ENCODE measurements around the gene TSPYL6.

TSPYL6 gene

DNA sequence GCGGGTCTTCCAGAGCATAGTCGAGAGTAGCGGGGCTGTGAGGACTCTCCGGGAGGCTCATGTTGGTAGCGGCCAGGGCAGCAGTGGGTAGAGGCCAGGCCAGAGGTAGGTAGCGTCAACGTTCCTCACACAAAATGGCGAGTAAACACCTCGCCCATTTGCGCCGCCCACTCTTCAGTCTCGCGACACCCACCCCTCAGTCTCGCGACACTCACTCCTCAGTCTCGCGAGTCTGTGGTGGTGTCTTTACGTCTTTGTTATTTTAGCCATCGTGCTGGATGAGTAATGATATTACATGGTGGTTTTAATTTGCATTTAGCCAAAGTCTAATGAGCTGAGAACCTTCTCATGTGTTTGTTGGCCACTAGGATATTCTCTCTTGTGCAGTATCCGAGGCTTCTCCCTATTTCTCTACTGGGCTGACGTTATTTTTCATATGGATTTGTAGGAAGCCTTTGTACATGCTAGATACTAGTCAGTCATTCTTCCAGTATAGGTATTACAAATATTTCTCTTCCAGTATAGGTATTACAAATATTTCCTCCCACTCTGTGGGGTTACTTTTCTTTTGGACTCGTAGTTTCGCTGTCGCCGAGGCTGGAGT lies at the start of gene TSPYL6:
Gene TSPYL6, minus strand, starts transcription at position 139 of the 604 bp plus-strand sequence. Its CDS starts 78 bp downstream, at position 61.
- H4K20me1 ChIP-seq (ENCODE audit: control insufficient read depth, insufficient read depth, low read depth, low read length) = no peaks in the 10 kb centered on the region
- H3K9me3 ChIP-seq (ENCODE audit: control insufficient read depth, insufficient read depth, low read length) = no peaks in the 10 kb centered on the region
- no peak for TF ChIP-seq EZH2phosphoT487 (IDR thresholded peaks at IDR 0.05; ENCODE audit: borderline replicate concordance, low read length)
- TF ChIP-seq, protein P1, sequence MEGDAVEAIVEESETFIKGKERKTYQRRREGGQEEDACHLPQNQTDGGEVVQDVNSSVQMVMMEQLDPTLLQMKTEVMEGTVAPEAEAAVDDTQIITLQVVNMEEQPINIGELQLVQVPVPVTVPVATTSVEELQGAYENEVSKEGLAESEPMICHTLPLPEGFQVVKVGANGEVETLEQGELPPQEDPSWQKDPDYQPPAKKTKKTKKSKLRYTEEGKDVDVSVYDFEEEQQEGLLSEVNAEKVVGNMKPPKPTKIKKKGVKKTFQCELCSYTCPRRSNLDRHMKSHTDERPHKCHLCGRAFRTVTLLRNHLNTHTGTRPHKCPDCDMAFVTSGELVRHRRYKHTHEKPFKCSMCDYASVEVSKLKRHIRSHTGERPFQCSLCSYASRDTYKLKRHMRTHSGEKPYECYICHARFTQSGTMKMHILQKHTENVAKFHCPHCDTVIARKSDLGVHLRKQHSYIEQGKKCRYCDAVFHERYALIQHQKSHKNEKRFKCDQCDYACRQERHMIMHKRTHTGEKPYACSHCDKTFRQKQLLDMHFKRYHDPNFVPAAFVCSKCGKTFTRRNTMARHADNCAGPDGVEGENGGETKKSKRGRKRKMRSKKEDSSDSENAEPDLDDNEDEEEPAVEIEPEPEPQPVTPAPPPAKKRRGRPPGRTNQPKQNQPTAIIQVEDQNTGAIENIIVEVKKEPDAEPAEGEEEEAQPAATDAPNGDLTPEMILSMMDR (IDR thresholded peaks at IDR 0.05; ENCODE audit: low read depth, low read length, poor library complexity, severe bottlenecking) = no peak
- H3K79me2 ChIP-seq (ENCODE audit: control insufficient read depth, low read length) = no peaks in the 10 kb centered on the region
- no peaks in the 10 kb centered on the region for H3K27me3 ChIP-seq (ENCODE audit: control insufficient read depth, low read length)
- H3K4me1 ChIP-seq (ENCODE audit: control insufficient read depth, low read length) = no peaks in the 10 kb centered on the region
- H3K4me2 ChIP-seq (ENCODE audit: low read length) = no peak within 1 kb of the TSS
- no peaks in the 10 kb centered on the region for H3K9me2 ChIP-seq (replicated peaks; ENCODE audit: control insufficient read depth, low read length)
- H3K36me3 ChIP-seq (ENCODE audit: control insufficient read depth, low read length) = no peaks in the 10 kb centered on the region
- H3K4me3 ChIP-seq (ENCODE audit: low read length) = no peak within 1 kb of the TSS
- no peaks in the 10 kb centered on the region for H3F3A ChIP-seq (ENCODE audit: control insufficient read depth, insufficient read depth)
- no peak within 1 kb of the TSS for H3K27ac ChIP-seq (ENCODE audit: low read depth, low read length)

DNA sequence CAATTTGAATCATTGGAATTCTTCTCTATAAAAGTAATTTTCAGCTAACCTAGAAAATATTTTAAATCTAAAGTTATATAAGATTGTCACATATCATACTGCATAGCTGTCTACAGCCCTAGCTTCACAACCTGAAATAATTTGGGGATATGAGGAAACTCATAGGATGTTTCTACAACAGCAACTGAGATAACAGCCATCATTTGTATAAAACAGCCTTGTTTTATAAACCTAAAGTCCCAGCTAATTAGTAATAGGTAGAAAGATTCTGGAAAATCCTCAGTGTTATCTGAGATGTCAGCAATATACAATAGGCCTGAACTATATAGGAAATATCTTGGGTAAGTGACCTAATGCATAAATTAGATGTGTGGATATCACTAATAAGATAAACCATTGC lies 47.6 kb upstream of the TSPYL6 start:
- Histone ChIP-seq H4K20me1 (ENCODE audit: control insufficient read depth, insufficient read depth, low read depth, low read length) (no peaks in the 10 kb centered on the region), H3K4me1 (ENCODE audit: control insufficient read depth, low read length) (no peaks in the 10 kb centered on the region), H3K4me2 (ENCODE audit: low read length) (no peak overlapping the region), H3K27me3 (ENCODE audit: control insufficient read depth, low read length) (no peaks in the 10 kb centered on the region), H3K79me2 (ENCODE audit: control insufficient read depth, low read length) (no peaks in the 10 kb centered on the region), H3F3A (ENCODE audit: control insufficient read depth, insufficient read depth) (no peaks in the 10 kb centered on the region), H3K4me3 (ENCODE audit: low read length) (no peak overlapping the region), H3K27ac (ENCODE audit: low read depth, low read length) (no peak overlapping the region), H3K9me2 (replicated peaks; ENCODE audit: control insufficient read depth, low read length) (no peaks in the 10 kb centered on the region), H3K36me3 (ENCODE audit: control insufficient read depth, low read length) (no peaks in the 10 kb centered on the region), H3K9me3 (ENCODE audit: control insufficient read depth, insufficient read depth, low read length) (no peaks in the 10 kb centered on the region)
- TF ChIP-seq, protein P1 (IDR thresholded peaks at IDR 0.05; ENCODE audit: low read depth, low read length, poor library complexity, severe bottlenecking) = no peak
- no peak for TF ChIP-seq EZH2phosphoT487 (IDR thresholded peaks at IDR 0.05; ENCODE audit: borderline replicate concordance, low read length)

- no peaks in the 10 kb centered on the region for H3F3A ChIP-seq (ENCODE audit: control insufficient read depth, insufficient read depth)
- H3K4me1 ChIP-seq (ENCODE audit: control insufficient read depth, low read length) = no peaks in the 10 kb centered on the region
- no peaks in the 10 kb centered on the region for H4K20me1 ChIP-seq (ENCODE audit: control insufficient read depth, insufficient read depth, low read depth, low read length)
- H3K27ac ChIP-seq (ENCODE audit: low read depth, low read length) = no peak overlapping the region
- TF ChIP-seq EZH2phosphoT487 (IDR thresholded peaks at IDR 0.05; ENCODE audit: borderline replicate concordance, low read length) = no peak
- TF ChIP-seq, protein P1 (IDR thresholded peaks at IDR 0.05; ENCODE audit: low read depth, low read length, poor library complexity, severe bottlenecking) = no peak
- no peaks in the 10 kb centered on the region for H3K27me3 ChIP-seq (ENCODE audit: control insufficient read depth, low read length)
- H3K9me3 ChIP-seq (ENCODE audit: control insufficient read depth, insufficient read depth, low read length) = no peaks in the 10 kb centered on the region
- no peaks in the 10 kb centered on the region for H3K9me2 ChIP-seq (replicated peaks; ENCODE audit: control insufficient read depth, low read length)
- no peaks in the 10 kb centered on the region for H3K36me3 ChIP-seq (ENCODE audit: control insufficient read depth, low read length)
- no peaks in the 10 kb centered on the region for H3K79me2 ChIP-seq (ENCODE audit: control insufficient read depth, low read length)
- no peak overlapping the region for H3K4me3 ChIP-seq (ENCODE audit: low read length)
- no peak overlapping the region for H3K4me2 ChIP-seq (ENCODE audit: low read length)
Measured at GRCh38 chr2:54298514-54298913, 42.5 kb upstream of the TSPYL6 start.
